A549 (cell line): Measurements from ENCODE around the gene SLC13A2.

ENCODE experiments used
- BCL3 ChIP-seq: fragments of >200 bp; sonication (Bioruptor Twin); formaldehyde crosslinking; IDR thresholded peaks from 3 replicates; pipeline ENCODE4 v1.6.1; 2016
- CTCF ChIP-seq: fragments of >200 bp; sonication (Bioruptor Twin); formaldehyde crosslinking; IDR thresholded peaks from 3 replicates; pipeline ENCODE4 v1.5.1; 2016
- EP300 ChIP-seq, 2 experiments: fragments of >200 bp; sonication (Bioruptor Twin); formaldehyde crosslinking; IDR thresholded peaks; 2 replicates in 1 of 2; 3 replicates in 1 of 2; pipeline ENCODE4 v1.6.1; 2016 to 2017
- JUNB ChIP-seq: fragments of >200 bp; sonication (Bioruptor Twin); formaldehyde crosslinking; IDR thresholded peaks from 2 replicates; pipeline ENCODE4 v1.6.1; 2016
- MAX ChIP-seq: IDR thresholded peaks from 2 replicates; pipeline ENCODE4 v1.6.1; 2012
- NR3C1 ChIP-seq: fragments of >200 bp; sonication (Bioruptor Twin); formaldehyde crosslinking; IDR thresholded peaks from 3 replicates; pipeline ENCODE4 v1.6.1; 2017
- POLR2A ChIP-seq: IDR thresholded peaks from 2 replicates; pipeline ENCODE4 v1.6.1; 2012; ENCODE audit warnings: mild to moderate bottlenecking, low read length
- RCOR1 ChIP-seq: fragments of 150-350 bp; IDR thresholded peaks from 2 replicates; pipeline ENCODE4 v1.6.1; 2014; ENCODE audit warnings: antibody characterized with exemption, low read length, low read depth
- ZNF302 ChIP-seq: fragments of 250-450 bp; sonication (Bioruptor Pico); IDR thresholded peaks from 2 replicates; pipeline ENCODE4 v1.9.0; 2021; ENCODE audit warnings: inconsistent platforms, mild to moderate bottlenecking, moderate library complexity

- TF ChIP-seq ZNF302 (CRISPR knock-in tag) (no peak), MAX (no peak), BCL3 (no peak), CTCF (no peak), EP300 (IDR thresholded peaks at IDR 0.05) (no peak), POLR2A (no peak), RCOR1 (no peak), JUNB (no peak), NR3C1 (no peak)
Measured at GRCh38 chr17:28480799-28481571, 7.5 kb downstream of the SLC13A2 start.
